Glomerular visceral epithelial cell (primary cell): Measurements from ENCODE around the gene FMN2.
"Not testable (repeated sequence)": the region's sequence is repeated elsewhere in the genome, so short reads cannot be mapped to it uniquely, and the experiment has no call there.

ENCODE experiments used
- DNase-seq: peaks from one replicate; pipeline ENCODE4 v3.0.0-alpha.2; 2016; ENCODE audit errors: extremely low spot score

Gene FMN2

GRCh38 chr1:240138867-240139266 is 47.2 kb downstream of the FMN2 start:
- no peak for DNase-seq

DNA sequence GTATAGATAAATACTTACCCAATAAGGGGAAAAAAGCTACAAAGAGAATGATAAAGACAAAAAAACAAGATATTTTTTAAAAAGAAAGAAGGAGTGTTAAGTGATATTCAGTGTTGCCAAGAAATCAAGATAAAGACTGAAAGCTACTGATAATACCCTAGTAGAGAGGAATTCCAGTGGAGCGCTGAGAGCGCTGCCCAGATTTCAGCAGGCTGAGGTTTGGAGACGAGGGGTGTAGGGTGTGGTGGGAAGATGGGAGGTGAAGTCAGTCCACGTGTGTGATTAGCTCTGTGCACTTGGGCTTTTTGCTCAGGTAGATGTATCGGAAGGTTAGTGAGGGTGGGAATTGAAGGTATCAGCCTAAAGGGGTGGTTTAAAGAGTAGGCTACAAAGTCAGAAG is 47.8 kb downstream of the FMN2 start:
- no peak for DNase-seq

- DNase-seq = no peak
These were observed 53.4 kb downstream of the FMN2 start for GRCh38 chr1:240145120-240145519.

GRCh38 chr1:240148333-240148732 is 56.6 kb downstream of the FMN2 start:
- DNase-seq = no peak

- peak; percentile 55 for DNase-seq
These were observed 57.9 kb downstream of the FMN2 start for GRCh38 chr1:240149484-240150094.

DNA sequence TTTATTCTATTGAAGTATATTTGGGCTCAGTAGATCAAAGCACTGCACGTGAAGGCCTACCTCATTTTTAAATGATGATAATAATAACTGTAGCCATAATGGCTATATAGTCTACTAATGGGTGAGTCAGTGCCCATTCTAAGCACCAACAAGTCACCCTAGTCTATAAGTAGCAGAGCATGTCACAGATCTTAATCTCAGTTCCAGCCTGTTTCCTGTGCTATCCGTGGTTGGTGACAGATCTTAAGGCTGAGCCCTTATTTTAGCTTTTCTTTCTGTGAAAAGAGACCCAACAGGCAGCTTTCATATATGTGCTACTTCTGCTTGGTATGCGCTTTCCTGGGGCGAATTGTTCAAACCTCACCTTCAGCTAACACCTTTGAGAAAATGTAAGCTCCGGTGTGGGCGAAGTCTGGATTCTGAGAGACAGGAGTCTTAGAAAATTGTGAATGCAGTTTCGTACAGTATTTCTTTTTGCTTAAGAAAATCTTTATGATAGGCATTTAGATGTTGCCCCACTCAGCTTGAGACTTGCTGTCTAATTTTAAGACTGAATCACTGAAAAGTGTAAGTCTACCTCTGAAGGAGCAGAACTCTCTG is 59.6 kb downstream of the FMN2 start:
- DNase-seq = no peak

DNA sequence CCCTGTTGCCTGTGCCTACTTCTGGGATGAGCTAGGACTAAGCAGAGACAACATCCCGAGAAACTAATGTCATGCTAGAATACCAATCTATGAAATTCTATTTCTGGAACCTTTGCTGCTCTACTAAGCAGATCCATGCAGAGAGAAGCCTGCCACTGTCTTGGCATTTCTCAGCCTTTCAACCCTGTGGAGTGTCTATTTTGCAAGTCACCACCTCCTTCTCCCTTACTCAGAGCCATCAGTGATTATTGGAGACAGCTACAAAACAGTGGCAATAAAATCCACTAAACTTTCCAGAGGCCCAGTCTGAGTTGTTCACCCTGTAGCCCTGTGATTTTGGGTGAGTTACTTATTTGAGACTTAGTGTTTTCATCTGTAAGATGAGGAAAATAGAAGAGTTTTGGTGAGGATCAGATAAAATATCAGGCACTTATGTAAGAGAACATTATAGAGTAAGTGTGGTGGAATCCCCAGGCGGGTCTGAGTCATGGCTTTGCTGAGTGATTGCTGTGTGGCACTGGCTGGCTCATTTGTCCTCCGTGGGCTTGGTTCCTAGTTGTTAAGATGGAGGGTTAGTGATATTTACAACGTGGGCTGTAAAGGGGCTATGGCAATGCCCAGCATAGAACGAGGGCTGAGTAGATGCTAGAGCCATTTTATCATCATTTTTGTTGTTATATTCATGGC is 61.1 kb downstream of the FMN2 start:
- DNase-seq = no peak

- no peak for DNase-seq
These were observed 63.9 kb downstream of the FMN2 start for GRCh38 chr1:240155605-240156004.

DNA sequence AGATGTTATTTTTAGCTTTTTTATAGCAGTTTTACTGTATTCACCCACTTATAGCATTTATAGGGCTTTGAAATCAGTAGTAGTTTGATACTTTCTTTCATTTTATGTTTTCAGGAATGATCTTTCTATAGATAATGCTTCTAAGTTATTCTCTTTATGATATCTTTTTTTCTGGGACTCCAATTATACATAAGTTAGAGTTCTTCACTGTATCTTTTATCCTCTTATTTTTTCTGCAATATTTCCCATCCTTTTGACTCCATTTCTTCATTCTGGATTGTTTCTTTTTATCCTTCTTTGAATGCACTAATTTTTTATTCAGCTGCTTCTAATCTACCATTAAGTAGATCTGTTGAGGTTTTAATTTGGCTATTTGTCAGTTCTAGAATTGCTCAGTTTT is 73.1 kb downstream of the FMN2 start:
- DNase-seq = no peak

- DNase-seq = peak; percentile 13
These were observed 77.5 kb downstream of the FMN2 start for GRCh38 chr1:240169188-240169587.

DNA sequence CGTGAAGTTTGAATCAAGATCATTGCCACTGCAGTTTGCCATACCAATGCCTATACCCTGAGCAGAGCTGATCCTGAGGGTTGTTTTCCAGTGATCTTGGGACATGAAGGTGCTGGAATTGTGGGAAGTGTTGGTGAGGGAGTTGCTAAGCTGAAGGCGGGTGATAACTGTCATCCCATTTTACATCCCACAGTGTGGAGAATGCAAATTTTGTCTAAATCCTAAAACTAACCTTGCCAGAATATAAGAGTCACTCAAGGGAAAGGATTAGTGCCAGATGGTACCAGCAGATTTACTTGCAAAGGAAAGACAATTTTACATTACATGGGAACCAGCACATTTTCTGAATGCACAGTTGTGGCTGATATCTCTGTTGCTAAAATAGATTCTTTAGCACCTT is 78.6 kb downstream of the FMN2 start:
- DNase-seq = no peak

- no peak for DNase-seq
These were observed 79.1 kb downstream of the FMN2 start for GRCh38 chr1:240170806-240171205.

DNA sequence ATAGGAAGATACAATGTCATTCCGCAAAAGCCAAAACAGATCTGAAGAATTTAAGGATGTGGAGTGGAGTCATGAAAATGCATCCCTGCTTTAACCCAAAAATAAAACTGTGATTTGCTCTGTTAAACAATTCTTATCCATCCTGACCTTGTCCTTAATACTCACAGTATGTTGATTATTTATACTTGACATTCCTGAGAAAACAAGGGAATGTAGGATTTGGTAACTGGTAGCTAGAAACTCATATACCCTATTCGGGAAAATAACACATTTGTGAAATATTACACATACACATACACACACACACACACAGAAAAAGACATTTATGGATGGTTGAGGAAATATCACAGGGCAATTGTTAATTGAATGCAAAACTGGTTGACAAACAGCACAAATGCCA is 80.2 kb downstream of the FMN2 start:
- no peak for DNase-seq

DNA sequence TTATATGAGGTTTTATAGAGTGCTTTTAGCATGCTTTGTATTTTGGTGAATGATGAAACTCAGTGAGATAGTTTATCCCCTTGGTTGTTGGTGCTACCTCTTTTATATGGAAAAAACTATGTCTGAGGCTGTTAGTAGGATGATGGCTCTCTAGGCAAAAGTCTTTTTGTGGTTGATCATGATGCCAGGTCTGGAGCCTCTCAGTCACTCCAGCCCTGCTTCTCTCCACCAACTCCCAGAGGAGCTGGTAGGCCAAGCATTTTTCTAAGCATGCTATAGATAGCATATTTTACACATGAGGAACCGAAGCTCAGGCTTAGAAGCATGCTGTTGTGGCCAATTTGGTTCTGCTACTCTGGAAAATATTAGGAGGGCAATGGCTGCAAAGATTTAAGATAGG is 82.2 kb downstream of the FMN2 start:
- no peak for DNase-seq

GRCh38 chr1:240174734-240175133 is 83.1 kb downstream of the FMN2 start:
- no peak for DNase-seq

DNA sequence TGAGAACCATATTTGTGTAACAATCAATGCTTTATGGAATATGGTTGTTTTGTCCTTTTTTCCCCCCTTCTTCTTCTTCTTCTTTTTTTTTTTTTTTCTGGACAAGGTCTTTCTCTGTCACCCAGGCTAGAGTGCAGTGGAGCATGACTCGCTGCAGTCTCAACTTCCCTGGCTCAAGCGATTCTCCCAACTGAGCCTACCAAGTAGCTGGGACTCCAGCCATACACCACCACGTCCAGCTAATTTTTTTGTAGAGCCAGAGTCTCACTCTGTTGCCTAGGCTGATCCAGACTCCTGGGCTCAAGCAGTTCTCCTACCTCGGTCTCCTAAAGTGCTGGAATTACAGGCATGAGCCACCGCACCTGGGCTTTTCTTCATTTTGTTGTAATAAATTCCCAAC is 86.7 kb downstream of the FMN2 start:
- DNase-seq = no peak

DNA sequence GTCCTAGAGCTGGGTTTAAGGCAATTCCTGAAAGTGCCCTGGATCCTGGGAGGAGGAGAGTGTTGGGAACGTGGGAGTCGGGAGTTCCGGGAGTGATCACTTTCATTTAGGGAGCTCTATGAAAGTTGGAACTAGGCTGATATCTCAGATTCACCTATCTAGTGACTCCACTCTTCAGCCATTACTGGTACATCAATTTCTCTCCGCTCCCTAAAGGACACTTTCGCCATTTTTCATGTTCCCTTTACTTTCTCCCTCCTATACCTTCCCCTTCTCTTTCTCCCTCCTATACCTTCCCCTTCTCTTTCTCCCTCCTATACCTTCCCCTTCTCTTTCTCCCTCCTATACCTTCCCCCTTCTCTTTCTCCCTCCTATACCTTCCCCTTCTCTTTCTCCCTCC is 93.0 kb downstream of the FMN2 start:
- not testable (repeated sequence) for DNase-seq

- DNase-seq = no peak
These were observed 96.5 kb downstream of the FMN2 start for GRCh38 chr1:240188139-240188538.

DNA sequence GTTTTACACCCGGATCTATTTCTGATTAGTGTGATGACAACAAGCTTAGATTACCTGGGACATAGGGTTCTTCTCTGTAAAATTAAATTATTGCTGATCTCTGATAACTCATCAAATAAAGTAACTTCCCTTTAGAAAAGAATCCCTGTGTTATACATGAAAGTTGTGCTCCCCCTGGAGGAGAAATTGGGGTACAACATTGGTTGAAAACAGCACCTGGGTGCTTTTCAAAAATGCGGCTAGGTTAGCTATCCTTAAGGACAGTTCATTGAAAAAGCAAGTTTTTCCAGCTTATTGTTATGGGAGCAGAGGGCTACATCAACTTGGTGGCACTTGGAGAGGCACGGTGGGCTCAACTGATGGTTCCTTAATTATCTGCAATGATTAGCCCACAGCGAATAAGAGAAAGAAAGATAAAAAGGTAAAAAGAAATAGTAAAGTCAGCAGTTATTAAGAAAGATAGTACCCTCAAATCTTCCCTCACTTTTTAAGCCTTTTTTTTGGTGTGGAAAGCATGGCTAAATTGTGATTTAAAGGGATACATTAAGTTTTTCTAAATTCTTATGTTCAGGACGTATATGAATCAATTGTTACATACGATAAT is 97.8 kb downstream of the FMN2 start:
- peak; percentile 56 for DNase-seq

DNA sequence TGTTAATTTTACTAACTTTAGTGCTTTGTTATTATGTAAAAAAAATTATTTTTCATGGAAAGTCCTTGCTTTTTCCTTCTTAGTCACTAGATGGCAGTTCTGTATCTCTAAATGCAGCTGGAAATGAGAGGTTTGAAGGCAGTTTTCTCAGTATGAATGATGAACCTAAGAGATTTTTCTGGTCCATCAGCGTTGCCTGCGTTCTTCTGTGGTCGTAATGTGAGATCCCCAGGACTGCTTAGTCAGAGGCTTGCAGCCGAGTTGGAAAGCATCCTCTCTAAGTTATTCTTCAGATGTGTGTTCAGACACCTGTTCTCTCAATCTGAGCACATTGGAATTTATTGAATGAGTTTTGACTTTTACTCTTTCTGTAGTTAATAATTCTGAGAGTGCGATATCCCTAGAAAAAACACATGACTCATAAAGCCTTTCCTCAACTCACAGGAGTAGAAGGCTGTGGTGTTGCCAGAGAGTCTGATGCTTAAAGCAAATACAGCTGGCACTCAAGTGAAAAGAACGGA is 99.3 kb downstream of the FMN2 start:
- peak; percentile 96 for DNase-seq

GRCh38 chr1:240192851-240193250 is 101.2 kb downstream of the FMN2 start:
- DNase-seq = no peak

- DNase-seq = no peak
These were observed 102.0 kb downstream of the FMN2 start for GRCh38 chr1:240193679-240194078.

DNA sequence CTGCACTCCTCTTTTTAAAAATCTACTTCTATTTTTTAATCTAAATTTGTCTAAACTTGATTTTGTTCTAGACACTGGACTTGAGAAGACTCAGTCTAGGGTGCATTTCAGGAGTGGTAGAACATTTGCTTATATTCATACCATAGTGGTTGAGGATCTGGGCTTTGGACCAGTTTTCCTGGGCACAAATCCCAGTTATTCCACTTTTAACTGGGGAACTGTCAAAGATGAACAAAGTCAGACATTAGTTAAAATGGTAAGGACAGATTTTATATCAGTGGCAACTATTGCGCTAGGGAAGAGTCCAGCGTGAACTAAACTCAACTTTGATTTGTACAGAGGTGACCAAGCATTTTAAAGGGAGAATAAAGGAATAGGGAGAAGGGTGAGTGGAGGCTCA is 102.4 kb downstream of the FMN2 start:
- DNase-seq = no peak
